ENCODE data around the gene AMFR. TPM values are rescaled to one million over a fixed set of nuclear protein-coding genes. Genes with fewer than 3 reads are reported as not detected.

Gene AMFR
- total and polyA plus RNA-seq, 4 donors = 43.3 to 309 (median 98.4) TPM

DNA sequence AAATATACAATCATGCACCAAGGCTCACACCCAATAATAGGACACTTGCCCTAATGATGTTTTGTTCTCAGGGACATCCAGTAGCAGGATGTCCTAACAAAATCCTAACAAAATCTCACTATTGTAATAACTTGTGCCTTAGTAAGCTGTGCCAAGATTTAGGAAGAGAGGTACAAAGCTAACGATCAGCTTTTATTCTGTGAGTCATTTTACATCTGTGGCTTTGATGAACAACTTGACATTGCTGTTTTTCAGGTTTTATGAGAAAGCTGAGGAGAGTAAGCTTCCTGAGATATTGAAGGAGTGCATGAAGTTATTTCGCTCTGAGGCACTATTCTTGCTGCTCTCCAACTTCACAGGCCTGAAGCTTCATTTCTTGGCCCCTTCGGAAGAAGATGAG is 44.9 kb upstream of the AMFR start:
- no peak for DNase-seq (ENCODE audit: low spot score)
- no peaks in the 10 kb centered on the region for H3K27me3 ChIP-seq (ENCODE audit: control insufficient read depth in 4 of 4, insufficient read depth in 4 of 4, low read length in 3 of 4)
- no peak overlapping the region for H3K27ac ChIP-seq (ENCODE audit: low read depth in 1 of 2, low read length in 2 of 2)
- WGBS = 96% methylated on average over 3 of the region's 3 CpGs
- H3K9me3 ChIP-seq (ENCODE audit: control insufficient read depth in 4 of 4, low read length in 3 of 4) = no peaks in the 10 kb centered on the region
- H3K4me3 ChIP-seq (ENCODE audit: low read depth in 1 of 3, low read length in 3 of 3) = no peak overlapping the region
- no peaks in the 10 kb centered on the region for H3K4me1 ChIP-seq (ENCODE audit: control insufficient read depth in 4 of 4, insufficient read depth in 4 of 4, low read length in 3 of 4)
- peaks cover 7 to 76% (median 52%) of the 10 kb centered on the region in 4 donors for H3K36me3 ChIP-seq (ENCODE audit: control insufficient read depth in 4 of 4, insufficient read depth in 3 of 4, low read depth in 1 of 4, low read length in 3 of 4)
- TF ChIP-seq TAF1 (conservative IDR thresholded peaks at IDR 0.05) (no peak), SP1 (IDR thresholded peaks at IDR 0.05) (no peak), FOXA1 (IDR thresholded peaks at IDR 0.05) (no peak), NR2F2 (IDR thresholded peaks at IDR 0.05) (no peak), JUND (IDR thresholded peaks at IDR 0.05) (no peak)
- H3K9ac ChIP-seq (ENCODE audit: low read depth in 1 of 2, low read length in 2 of 2) = no peak overlapping the region

GRCh38 chr16:56469748-56470147 is 44.4 kb upstream of the AMFR start:
- TF ChIP-seq JUND (IDR thresholded peaks at IDR 0.05) = no peak
- TF ChIP-seq CTCF (IDR thresholded peaks at IDR 0.05; ENCODE audit: low read depth, low read length, missing input control) = no peak
- TF ChIP-seq HNF4G (IDR thresholded peaks at IDR 0.05) = no peak
- TF ChIP-seq RAD21 (IDR thresholded peaks at IDR 0.05) = no peak
- Histone ChIP-seq H3K36me3 (ENCODE audit: control insufficient read depth in 4 of 4, insufficient read depth in 3 of 4, low read depth in 1 of 4, low read length in 3 of 4) (peaks cover 7 to 72% (median 49%) of the 10 kb centered on the region in 4 donors), H3K27ac (ENCODE audit: low read depth in 1 of 2, low read length in 2 of 2) (no peak overlapping the region), H3K4me3 (ENCODE audit: low read depth in 1 of 3, low read length in 3 of 3) (no peak overlapping the region), H3K27me3 (ENCODE audit: control insufficient read depth in 4 of 4, insufficient read depth in 4 of 4, low read length in 3 of 4) (no peaks in the 10 kb centered on the region), H3K4me1 (ENCODE audit: control insufficient read depth in 4 of 4, insufficient read depth in 4 of 4, low read length in 3 of 4) (no peaks in the 10 kb centered on the region), H3K9ac (ENCODE audit: low read depth in 1 of 2, low read length in 2 of 2) (no peak overlapping the region), H3K9me3 (ENCODE audit: control insufficient read depth in 4 of 4, low read length in 3 of 4) (no peaks in the 10 kb centered on the region)
- WGBS = 96% methylated on average over 7 of the region's 7 CpGs
- DNase-seq (ENCODE audit: low spot score) = no peak

DNA sequence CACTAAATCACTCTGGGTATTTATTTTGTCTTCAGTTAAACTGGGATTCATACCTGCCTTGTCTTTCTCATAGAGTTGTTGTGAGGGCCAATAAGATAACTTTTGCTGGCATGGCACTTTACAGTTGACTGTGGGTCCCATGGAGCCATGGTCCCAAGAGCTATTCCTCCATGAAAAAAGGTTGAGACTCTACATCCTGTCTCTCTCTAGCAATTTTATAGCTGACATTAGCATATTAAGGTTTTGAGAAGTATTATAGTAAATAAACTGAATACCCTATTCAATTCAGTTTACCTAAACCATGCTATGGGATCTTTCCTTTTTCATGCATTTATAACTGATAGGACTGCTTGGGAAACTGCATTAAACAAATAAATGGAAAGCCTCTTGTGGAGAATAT is 43.5 kb upstream of the AMFR start:
- H3K27me3 ChIP-seq (ENCODE audit: control insufficient read depth in 4 of 4, insufficient read depth in 4 of 4, low read length in 3 of 4) = no peaks in the 10 kb centered on the region
- H3K36me3 ChIP-seq (ENCODE audit: control insufficient read depth in 4 of 4, insufficient read depth in 3 of 4, low read depth in 1 of 4, low read length in 3 of 4) = peaks cover 7 to 69% (median 48%) of the 10 kb centered on the region in 4 donors
- H3K27ac ChIP-seq (ENCODE audit: low read depth in 1 of 2, low read length in 2 of 2) = no peak overlapping the region
- H3K4me3 ChIP-seq (ENCODE audit: low read depth in 1 of 3, low read length in 3 of 3) = no peak overlapping the region
- TF ChIP-seq TAF1 (conservative IDR thresholded peaks at IDR 0.05) = no peak
- TF ChIP-seq CTCF (IDR thresholded peaks at IDR 0.05; ENCODE audit: low read depth, low read length, missing input control) = no peak
- TF ChIP-seq FOXA1 (IDR thresholded peaks at IDR 0.05) = no peak
- no peak for TF ChIP-seq SP1 (IDR thresholded peaks at IDR 0.05)
- no peak for TF ChIP-seq REST (IDR thresholded peaks at IDR 0.05)
- no peak for TF ChIP-seq HNF4A (conservative IDR thresholded peaks at IDR 0.05)
- no peak for TF ChIP-seq RAD21 (IDR thresholded peaks at IDR 0.05)
- TF ChIP-seq, protein P1, sequence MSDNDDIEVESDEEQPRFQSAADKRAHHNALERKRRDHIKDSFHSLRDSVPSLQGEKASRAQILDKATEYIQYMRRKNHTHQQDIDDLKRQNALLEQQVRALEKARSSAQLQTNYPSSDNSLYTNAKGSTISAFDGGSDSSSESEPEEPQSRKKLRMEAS (IDR thresholded peaks at IDR 0.05) = no peak
- no peak for TF ChIP-seq YY1 (IDR thresholded peaks at IDR 0.05)
- TF ChIP-seq JUND (IDR thresholded peaks at IDR 0.05) = no peak
- no peak for TF ChIP-seq ATF3 (IDR thresholded peaks at IDR 0.05)
- TF ChIP-seq RXRA (IDR thresholded peaks at IDR 0.05) = no peak
- no peaks in the 10 kb centered on the region for H3K4me1 ChIP-seq (ENCODE audit: control insufficient read depth in 4 of 4, insufficient read depth in 4 of 4, low read length in 3 of 4)
- no peak for DNase-seq (ENCODE audit: low spot score)
- no peak overlapping the region for H3K9ac ChIP-seq (ENCODE audit: low read depth in 1 of 2, low read length in 2 of 2)
- H3K9me3 ChIP-seq (ENCODE audit: control insufficient read depth in 4 of 4, low read length in 3 of 4) = no peaks in the 10 kb centered on the region

All from liver (tissue), 9 donors.